ENCODE data around the gene MEPE. TPM values are rescaled to one million over a fixed set of nuclear protein-coding genes. Genes with fewer than 3 reads are reported as not detected.

Gene MEPE
- total RNA-seq, 1 experiment from 2014 or later = not detected

- no peak overlapping the region for H3K4me3 Mint-ChIP-seq
- POLR2A ChIA-PET = no interaction called here
- peaks cover 25% of the 10 kb centered on the region for H3K4me1 Mint-ChIP-seq
- DNase-seq (ENCODE audit: low spot score) (no peak), ATAC-seq (peak; percentile 68)
- H3K27me3 Mint-ChIP-seq (ENCODE audit: low read depth) = no peaks in the 10 kb centered on the region
- H3K9me3 Mint-ChIP-seq = no peaks in the 10 kb centered on the region
- no peaks in the 10 kb centered on the region for H3K36me3 Mint-ChIP-seq
- H3K27ac Mint-ChIP-seq = no peak overlapping the region; the same call in 1 of the 2 replicates
- TF ChIP-seq, protein P1, sequence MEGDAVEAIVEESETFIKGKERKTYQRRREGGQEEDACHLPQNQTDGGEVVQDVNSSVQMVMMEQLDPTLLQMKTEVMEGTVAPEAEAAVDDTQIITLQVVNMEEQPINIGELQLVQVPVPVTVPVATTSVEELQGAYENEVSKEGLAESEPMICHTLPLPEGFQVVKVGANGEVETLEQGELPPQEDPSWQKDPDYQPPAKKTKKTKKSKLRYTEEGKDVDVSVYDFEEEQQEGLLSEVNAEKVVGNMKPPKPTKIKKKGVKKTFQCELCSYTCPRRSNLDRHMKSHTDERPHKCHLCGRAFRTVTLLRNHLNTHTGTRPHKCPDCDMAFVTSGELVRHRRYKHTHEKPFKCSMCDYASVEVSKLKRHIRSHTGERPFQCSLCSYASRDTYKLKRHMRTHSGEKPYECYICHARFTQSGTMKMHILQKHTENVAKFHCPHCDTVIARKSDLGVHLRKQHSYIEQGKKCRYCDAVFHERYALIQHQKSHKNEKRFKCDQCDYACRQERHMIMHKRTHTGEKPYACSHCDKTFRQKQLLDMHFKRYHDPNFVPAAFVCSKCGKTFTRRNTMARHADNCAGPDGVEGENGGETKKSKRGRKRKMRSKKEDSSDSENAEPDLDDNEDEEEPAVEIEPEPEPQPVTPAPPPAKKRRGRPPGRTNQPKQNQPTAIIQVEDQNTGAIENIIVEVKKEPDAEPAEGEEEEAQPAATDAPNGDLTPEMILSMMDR (IDR thresholded peaks at IDR 0.05) = peak; percentile 77
- no peak for TF ChIP-seq NFYB (CRISPR knock-in tag; conservative IDR thresholded peaks at IDR 0.05; ENCODE audit: low read depth)
- CTCF ChIA-PET = interaction anchor here (0.8 to 4.2 kb wide), 36 partner anchors 8 to 568 kb away, joined by 3 to 102 read pairs (median 5); no protein-coding TSS in a partner anchor
These were observed 6.3 kb downstream of the MEPE start for GRCh38 chr4:87838890-87839591.

GRCh38 chr4:87839592-87839946 is 6.8 kb downstream of the MEPE start:
- no peak overlapping the region for H3K4me3 Mint-ChIP-seq
- ChIA-PET CTCF (interaction anchor here (0.6 to 4.2 kb wide), 19 partner anchors 8 to 569 kb away, joined by 3 to 102 read pairs (median 6); no protein-coding TSS in a partner anchor), POLR2A (no interaction called here)
- no peaks in the 10 kb centered on the region for H3K36me3 Mint-ChIP-seq
- no peaks in the 10 kb centered on the region for H3K9me3 Mint-ChIP-seq
- TF ChIP-seq CBFB (CRISPR knock-in tag; IDR thresholded peaks at IDR 0.05; ENCODE audit: low read depth) (no peak), ZNF121 (CRISPR knock-in tag; IDR thresholded peaks at IDR 0.05) (no peak), GRHL2 (CRISPR knock-in tag; IDR thresholded peaks at IDR 0.05; ENCODE audit: insufficient replicate concordance, severe bottlenecking) (no peak), TCF7 (CRISPR knock-in tag; IDR thresholded peaks at IDR 0.05; ENCODE audit: low read depth) (no peak), CREB1 (CRISPR knock-in tag; IDR thresholded peaks at IDR 0.05) (no peak), FOXP1 (CRISPR knock-in tag; IDR thresholded peaks at IDR 0.05; ENCODE audit: borderline replicate concordance) (no peak)
- TF ChIP-seq, protein P2, sequence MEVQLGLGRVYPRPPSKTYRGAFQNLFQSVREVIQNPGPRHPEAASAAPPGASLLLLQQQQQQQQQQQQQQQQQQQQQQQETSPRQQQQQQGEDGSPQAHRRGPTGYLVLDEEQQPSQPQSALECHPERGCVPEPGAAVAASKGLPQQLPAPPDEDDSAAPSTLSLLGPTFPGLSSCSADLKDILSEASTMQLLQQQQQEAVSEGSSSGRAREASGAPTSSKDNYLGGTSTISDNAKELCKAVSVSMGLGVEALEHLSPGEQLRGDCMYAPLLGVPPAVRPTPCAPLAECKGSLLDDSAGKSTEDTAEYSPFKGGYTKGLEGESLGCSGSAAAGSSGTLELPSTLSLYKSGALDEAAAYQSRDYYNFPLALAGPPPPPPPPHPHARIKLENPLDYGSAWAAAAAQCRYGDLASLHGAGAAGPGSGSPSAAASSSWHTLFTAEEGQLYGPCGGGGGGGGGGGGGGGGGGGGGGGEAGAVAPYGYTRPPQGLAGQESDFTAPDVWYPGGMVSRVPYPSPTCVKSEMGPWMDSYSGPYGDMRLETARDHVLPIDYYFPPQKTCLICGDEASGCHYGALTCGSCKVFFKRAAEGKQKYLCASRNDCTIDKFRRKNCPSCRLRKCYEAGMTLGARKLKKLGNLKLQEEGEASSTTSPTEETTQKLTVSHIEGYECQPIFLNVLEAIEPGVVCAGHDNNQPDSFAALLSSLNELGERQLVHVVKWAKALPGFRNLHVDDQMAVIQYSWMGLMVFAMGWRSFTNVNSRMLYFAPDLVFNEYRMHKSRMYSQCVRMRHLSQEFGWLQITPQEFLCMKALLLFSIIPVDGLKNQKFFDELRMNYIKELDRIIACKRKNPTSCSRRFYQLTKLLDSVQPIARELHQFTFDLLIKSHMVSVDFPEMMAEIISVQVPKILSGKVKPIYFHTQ (CRISPR knock-in tag; IDR thresholded peaks at IDR 0.05) = no peak
- TF ChIP-seq, protein P3, sequence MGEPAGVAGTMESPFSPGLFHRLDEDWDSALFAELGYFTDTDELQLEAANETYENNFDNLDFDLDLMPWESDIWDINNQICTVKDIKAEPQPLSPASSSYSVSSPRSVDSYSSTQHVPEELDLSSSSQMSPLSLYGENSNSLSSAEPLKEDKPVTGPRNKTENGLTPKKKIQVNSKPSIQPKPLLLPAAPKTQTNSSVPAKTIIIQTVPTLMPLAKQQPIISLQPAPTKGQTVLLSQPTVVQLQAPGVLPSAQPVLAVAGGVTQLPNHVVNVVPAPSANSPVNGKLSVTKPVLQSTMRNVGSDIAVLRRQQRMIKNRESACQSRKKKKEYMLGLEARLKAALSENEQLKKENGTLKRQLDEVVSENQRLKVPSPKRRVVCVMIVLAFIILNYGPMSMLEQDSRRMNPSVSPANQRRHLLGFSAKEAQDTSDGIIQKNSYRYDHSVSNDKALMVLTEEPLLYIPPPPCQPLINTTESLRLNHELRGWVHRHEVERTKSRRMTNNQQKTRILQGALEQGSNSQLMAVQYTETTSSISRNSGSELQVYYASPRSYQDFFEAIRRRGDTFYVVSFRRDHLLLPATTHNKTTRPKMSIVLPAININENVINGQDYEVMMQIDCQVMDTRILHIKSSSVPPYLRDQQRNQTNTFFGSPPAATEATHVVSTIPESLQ (CRISPR knock-in tag; IDR thresholded peaks at IDR 0.05) = no peak
- TF ChIP-seq, protein P4, sequence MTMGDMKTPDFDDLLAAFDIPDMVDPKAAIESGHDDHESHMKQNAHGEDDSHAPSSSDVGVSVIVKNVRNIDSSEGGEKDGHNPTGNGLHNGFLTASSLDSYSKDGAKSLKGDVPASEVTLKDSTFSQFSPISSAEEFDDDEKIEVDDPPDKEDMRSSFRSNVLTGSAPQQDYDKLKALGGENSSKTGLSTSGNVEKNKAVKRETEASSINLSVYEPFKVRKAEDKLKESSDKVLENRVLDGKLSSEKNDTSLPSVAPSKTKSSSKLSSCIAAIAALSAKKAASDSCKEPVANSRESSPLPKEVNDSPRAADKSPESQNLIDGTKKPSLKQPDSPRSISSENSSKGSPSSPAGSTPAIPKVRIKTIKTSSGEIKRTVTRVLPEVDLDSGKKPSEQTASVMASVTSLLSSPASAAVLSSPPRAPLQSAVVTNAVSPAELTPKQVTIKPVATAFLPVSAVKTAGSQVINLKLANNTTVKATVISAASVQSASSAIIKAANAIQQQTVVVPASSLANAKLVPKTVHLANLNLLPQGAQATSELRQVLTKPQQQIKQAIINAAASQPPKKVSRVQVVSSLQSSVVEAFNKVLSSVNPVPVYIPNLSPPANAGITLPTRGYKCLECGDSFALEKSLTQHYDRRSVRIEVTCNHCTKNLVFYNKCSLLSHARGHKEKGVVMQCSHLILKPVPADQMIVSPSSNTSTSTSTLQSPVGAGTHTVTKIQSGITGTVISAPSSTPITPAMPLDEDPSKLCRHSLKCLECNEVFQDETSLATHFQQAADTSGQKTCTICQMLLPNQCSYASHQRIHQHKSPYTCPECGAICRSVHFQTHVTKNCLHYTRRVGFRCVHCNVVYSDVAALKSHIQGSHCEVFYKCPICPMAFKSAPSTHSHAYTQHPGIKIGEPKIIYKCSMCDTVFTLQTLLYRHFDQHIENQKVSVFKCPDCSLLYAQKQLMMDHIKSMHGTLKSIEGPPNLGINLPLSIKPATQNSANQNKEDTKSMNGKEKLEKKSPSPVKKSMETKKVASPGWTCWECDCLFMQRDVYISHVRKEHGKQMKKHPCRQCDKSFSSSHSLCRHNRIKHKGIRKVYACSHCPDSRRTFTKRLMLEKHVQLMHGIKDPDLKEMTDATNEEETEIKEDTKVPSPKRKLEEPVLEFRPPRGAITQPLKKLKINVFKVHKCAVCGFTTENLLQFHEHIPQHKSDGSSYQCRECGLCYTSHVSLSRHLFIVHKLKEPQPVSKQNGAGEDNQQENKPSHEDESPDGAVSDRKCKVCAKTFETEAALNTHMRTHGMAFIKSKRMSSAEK (CRISPR knock-in tag; IDR thresholded peaks at IDR 0.05; ENCODE audit: borderline replicate concordance) = no peak
- DNase-seq (ENCODE audit: low spot score) (no peak), ATAC-seq (no peak; the same call in 1 of the 2 replicates)
- peaks cover 25% of the 10 kb centered on the region for H3K4me1 Mint-ChIP-seq
- H3K27me3 Mint-ChIP-seq (ENCODE audit: low read depth) = no peaks in the 10 kb centered on the region
- no peak overlapping the region for H3K27ac Mint-ChIP-seq

Data from WTC11 (cell line).